GM18520 (cell line): Measurements from ENCODE around the gene TTC17.
A peak's percentile ranks its signal among the peaks of the same experiment; 100 is the strongest.
"Not testable (repeated sequence)": the region's sequence is repeated elsewhere in the genome, so short reads cannot be mapped to it uniquely, and the experiment has no call there.

Experiments
- ATAC-seq: cut with Tn5 transposase; IDR thresholded peaks from one replicate; pipeline ENCODE4 v1.9.1; 2021; ENCODE audit not compliant: unreplicated experiment

TTC17 gene

GRCh38 chr11:43358801-43359421 lies at the start of gene TTC17:
TSS of gene TTC17 (plus strand) at chr11:43358920. CDS start at chr11:43358955, 35 bp downstream.
- ATAC-seq, result peak; percentile 89

DNA sequence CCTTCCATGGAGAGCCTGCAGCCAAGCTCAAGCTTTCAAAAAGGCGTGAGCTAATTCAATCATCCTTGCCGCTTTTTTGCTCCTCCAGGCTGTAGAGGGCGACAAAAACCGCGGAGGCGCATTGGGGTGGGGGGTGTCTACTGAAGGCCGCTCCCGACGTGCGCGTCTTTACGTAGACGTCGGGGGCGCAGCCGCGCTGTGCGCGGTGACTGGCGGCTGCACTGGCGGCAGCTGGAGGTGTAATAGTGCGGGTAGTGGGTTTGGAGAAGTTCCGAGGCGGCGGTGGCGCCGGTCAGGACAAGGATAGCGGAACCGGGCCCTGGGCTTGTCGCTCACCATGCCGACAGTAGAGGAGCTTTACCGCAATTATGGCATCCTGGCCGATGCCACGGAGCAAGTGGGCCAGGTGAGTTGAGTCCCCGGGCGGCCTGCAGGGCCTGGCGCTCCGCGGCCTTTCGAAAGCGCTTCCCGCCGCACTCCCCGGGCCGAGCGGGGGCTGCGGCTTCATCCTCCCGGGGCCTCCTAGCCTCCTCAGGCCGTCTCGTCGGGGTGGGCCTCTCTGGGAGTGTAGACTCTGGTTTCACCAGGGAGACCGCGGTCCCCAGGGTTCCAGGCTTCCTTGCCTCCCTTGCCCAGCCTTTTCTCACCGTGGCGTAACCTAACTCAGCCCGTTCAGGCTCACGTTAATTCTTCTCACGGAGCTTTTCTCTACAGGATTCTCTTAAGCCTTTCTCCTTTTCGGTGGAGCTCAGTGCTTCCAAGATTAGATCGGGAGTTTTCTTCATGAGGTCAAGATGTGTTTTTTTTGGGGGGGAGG lies 46.7 kb upstream of the TTC17 start, which contains the start of gene API5:
TSS of gene API5 (plus strand) at position 206 of the 817 bp plus-strand sequence. CDS start at position 338, 132 bp downstream.
- ATAC-seq, result peak; percentile 99

DNA sequence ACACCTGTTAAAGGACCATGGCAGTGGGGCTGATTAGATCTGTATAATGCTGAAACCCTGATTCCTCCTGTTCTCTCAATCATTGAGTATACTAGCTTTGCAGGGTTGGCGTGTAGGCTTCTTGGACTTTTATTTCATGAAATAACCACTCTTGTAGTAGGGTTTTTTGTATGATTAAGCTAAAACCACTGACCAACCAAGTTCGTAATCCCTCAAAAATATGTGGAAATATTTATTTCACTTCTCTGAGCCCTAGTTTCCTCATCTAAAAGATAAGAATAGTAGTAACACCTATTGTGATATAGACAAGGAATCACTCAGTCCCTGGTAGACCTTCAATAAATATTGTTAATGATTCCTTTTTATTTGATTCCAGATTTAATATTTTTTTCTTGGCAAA lies 42.8 kb upstream of the TTC17 start:
- no peak for ATAC-seq

- no peak for ATAC-seq
Measured at GRCh38 chr11:43316451-43316850, 42.3 kb upstream of the TTC17 start.

GRCh38 chr11:43327987-43328386 lies 30.7 kb upstream of the TTC17 start:
- no peak for ATAC-seq

DNA sequence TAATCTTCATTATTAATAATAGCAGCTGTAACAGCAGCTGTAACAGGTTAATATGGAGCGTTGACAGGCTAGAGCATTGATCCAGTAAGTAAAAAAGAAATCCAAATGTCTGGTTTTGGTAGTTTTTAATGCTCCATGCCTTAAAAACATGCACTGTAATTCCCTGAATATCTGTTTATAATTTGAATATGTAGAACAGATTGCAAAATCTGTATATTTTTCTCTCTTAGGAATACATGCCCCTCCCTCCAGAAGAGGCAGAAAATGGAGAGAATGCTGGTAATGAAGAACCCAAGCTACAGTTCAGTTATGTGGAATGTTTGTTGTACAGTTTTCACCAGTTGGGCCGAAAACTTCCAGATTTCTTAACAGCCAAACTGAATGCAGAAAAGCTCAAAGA lies 30.2 kb upstream of the TTC17 start:
- no peak for ATAC-seq

DNA sequence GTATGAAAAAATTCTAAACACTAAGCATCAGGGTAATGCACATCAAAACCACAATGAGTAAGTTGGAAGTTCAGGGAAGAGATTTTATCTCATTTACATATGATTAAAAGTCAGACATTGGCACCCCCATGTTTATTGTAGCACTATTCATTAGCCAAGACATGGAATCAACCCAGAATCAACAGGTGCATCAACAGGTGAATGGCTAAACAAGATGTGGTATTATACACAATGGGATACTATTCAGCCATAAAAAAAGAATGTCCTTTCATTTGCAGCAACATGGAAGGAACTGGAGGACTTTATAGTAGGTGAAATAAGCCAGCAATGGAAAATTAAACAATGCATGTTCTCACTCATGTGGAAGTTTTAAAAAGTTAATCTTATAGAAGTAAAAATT lies 17.6 kb upstream of the TTC17 start:
- no peak for ATAC-seq

DNA sequence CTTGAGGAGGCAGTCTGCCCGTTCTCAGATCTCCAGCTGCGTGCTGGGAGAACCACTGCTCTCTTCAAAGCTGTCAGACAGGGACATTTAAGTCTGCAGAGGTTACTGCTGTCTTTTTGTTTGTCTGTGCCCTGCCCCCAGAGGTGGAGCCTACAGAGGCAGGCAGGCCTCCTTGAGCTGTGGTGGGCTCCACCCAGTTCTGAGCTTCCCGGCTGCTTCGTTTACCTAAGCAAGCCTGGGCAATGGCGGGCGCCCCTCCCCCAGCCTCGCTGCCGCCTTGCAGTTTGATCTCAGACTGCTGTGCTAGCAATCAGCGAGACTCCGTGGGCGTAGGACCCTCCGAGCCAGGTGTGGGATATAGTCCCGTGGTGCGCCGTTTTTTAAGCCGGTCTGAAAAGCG lies 7.3 kb upstream of the TTC17 start:
- not testable (repeated sequence) for ATAC-seq

DNA sequence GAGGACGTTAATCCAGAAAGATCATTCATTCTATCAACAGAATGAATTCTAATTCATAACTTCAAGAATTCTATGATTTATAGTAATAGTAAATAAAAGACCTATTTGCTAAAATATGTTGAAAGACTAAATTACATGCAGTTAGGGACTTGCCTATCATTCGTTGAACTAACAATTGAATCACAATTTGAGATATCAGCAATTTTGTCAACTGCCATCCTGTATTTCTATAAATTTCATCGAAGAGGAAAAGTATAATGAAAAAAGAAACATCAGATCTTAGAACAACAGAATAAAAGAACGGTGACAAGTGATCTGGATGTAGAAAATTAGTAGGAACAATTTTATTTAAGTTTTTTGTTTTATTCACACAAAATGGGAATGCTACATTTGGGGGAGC lies 4.4 kb upstream of the TTC17 start:
- ATAC-seq, result no peak

- ATAC-seq, result no peak
Measured at GRCh38 chr11:43356336-43356735, 2.4 kb upstream of the TTC17 start.

GRCh38 chr11:43358279-43358800 lies 380 bp upstream of the TTC17 start:
- no peak for ATAC-seq

GRCh38 chr11:43359422-43359818 lies 700 bp downstream of the TTC17 start:
- ATAC-seq, result peak; percentile 15

DNA sequence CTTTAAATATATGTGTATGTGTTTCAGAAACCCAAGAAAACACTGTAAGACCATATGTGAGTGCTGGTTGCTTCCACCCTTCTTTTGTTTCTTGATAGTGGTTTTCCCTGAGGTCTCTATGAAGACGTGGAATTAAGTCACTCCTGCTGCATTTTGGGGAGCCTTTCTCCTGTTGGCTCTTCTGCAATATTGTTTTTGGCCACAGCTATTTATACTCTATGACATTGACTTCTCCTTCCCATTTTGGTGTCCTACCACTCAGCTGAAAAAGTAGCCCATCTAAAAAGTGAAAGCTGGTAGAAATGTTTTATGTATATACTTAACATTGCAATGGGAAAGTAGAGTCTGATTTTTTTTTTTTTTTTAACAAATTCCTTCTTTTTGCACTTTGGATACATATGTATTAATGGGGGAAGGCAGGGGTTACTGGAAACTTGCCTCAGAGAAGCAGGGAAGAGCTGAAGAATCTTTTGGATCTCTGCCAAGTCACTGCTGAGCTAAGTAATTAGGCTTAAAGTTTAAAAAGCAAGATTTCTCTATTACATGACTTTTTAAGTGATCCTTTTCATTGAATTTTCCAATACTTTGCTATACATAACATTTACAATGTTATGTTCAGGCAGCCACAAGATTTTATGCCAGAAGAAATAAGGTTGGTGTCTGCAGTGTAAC lies 1.8 kb downstream of the TTC17 start:
- no peak for ATAC-seq

DNA sequence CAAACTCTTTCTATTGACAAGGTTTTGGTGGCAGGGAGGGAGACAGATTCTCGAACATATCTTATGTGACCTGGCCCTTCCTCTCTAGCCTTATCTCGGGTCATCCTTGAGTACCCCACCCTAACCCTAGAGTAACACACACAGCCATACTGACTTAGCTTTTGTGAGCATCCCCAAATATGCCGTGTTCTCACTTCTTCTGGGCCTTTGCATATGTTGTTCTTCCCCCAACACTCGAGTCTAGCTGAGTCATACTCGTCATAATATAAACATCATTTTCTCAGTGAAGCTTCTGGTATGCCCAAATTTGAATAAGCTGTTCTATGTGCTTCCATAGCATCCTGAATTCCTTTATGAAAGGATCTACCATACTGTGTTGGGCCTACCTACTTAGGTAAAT lies 8.0 kb downstream of the TTC17 start:
- ATAC-seq, result peak; percentile 74

- no peak for ATAC-seq
Measured at GRCh38 chr11:43367382-43368178, 8.9 kb downstream of the TTC17 start.

DNA sequence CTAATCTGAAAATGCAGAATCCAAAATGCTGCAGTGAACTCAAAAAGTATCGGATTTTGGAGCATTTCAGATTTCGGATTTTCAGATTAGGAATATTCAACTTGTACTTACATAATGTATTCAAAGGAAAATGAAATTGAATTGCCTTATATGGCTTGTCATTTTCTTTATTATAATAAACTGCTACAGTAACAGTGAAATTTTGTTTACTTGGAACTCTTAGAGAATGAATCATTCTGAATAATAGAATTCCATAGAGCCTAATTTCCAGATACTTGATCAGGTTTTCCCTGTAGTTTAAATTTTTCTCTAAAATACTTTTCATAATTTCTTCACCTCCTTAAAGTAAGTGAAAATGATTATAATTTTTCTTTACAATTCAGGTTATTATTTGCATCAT lies 17.3 kb downstream of the TTC17 start:
- no peak for ATAC-seq

DNA sequence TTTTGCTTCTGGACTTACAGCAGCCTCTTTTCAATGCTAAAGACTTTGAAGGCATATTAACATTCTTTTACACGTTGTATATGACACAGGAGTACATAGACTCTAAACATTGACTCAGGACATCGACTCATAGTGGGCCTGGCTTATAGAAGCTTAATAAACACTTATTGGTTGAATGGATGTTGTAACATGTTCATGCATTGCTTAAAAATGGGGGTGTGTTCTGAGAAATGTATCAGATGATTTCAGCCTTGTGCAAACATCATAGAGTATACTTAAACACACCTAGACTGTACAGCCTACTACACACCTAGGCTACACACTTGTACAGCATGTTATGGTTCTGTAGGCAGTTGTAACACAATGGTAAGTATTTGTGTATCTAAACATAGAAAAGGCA lies 17.9 kb downstream of the TTC17 start:
- ATAC-seq, result no peak

GRCh38 chr11:43377389-43377788 lies 18.7 kb downstream of the TTC17 start:
- ATAC-seq, result no peak

DNA sequence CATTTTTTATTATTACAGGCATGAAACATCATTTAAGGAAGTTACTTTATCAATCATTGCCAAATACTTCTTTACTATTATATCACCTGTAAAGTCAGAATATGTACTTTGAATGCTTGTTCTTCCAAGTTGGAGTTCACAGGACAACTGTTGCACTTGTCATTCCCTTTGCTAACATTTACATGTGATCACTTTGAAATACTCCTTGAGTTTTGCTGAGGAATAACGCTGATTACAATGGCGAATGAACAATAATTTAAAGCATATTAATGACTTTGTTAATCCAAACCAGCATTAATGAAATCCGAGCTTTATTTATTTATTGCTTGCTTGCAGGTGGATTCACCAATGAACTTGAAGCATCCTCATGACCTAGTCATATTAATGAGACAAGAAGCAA lies 20.2 kb downstream of the TTC17 start:
- no peak for ATAC-seq

- no peak for ATAC-seq
Measured at GRCh38 chr11:43381802-43382201, 23.1 kb downstream of the TTC17 start.

DNA sequence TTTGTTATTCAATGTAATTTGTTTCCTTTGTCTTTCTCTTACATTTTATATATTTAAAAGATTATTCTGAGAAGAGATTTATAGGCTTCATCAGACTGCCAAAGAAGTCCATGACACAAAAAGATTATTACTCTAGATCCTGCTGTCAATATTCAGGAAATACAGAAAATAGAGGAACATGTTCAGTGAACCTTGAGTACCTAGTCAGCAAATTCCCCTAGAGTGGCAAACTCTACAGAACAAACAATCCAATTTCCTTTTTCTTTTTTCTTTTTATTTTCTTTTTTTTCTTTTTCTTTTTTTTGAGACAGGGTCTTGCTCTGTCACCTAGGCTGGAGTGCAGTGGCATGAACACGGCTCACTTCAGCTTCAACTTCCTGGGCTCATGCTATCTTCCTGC lies 23.9 kb downstream of the TTC17 start:
- ATAC-seq, result no peak
